Occipital lobe (tissue), 2 donors: ENCODE results near the gene SLC35F3. TPM values are rescaled to one million over a fixed set of nuclear protein-coding genes. Genes with fewer than 3 reads are reported as not detected.

ENCODE experiments used
- DNase-seq: peaks from one replicate; lab custom pipeline; 2025; lab: John Stamatoyannopoulos, UW
- total RNA-seq: library from RNA; depleted of rRNA; stranded (reverse); fragments of >200 nt; gene quantifications from one replicate; pipeline ENCODE4 v1.2.3, GENCODE V29; 2014

The SLC35F3 gene
- total RNA-seq, 1 donor from 2014 or later, result 0.78 TPM

GRCh38 chr1:234022302-234022701, 117.8 kb downstream of the SLC35F3 start:
- no peak for DNase-seq

GRCh38 chr1:234039603-234040002, 135.1 kb downstream of the SLC35F3 start:
- no peak for DNase-seq

- DNase-seq, result no peak
These were observed 136.2 kb downstream of the SLC35F3 start for GRCh38 chr1:234040446-234041317.

GRCh38 chr1:234044079-234044478, 139.6 kb downstream of the SLC35F3 start:
- DNase-seq, result no peak

GRCh38 chr1:234047123-234047522, 142.6 kb downstream of the SLC35F3 start:
- DNase-seq, result no peak

- no peak for DNase-seq
These were observed 157.7 kb downstream of the SLC35F3 start for GRCh38 chr1:234062166-234062565.

GRCh38 chr1:234065794-234066447, 161.4 kb downstream of the SLC35F3 start:
- no peak for DNase-seq

GRCh38 chr1:234067581-234068337, 163.3 kb downstream of the SLC35F3 start:
- no peak for DNase-seq

- no peak for DNase-seq
These were observed 165.3 kb downstream of the SLC35F3 start for GRCh38 chr1:234069760-234070159.

- peak; percentile 19 for DNase-seq
These were observed 168.3 kb downstream of the SLC35F3 start for GRCh38 chr1:234072793-234073192.

GRCh38 chr1:234078143-234078542, 173.7 kb downstream of the SLC35F3 start:
- DNase-seq, result peak; percentile 18

GRCh38 chr1:234079896-234080295, 175.4 kb downstream of the SLC35F3 start:
- no peak for DNase-seq

- DNase-seq, result no peak
These were observed 179.0 kb downstream of the SLC35F3 start for GRCh38 chr1:234083460-234083859.

- no peak for DNase-seq
These were observed 184.9 kb downstream of the SLC35F3 start for GRCh38 chr1:234089396-234089795.

GRCh38 chr1:234090212-234091064, 186.0 kb downstream of the SLC35F3 start:
- DNase-seq, result no peak

GRCh38 chr1:234091065-234091401, 186.6 kb downstream of the SLC35F3 start:
- no peak for DNase-seq

- DNase-seq, result no peak
These were observed 187.4 kb downstream of the SLC35F3 start for GRCh38 chr1:234091876-234092275.

- DNase-seq, result no peak
These were observed 188.6 kb downstream of the SLC35F3 start for GRCh38 chr1:234093107-234093506.

- DNase-seq, result no peak
These were observed 189.3 kb downstream of the SLC35F3 start for GRCh38 chr1:234093741-234094140.

- no peak for DNase-seq
These were observed 189.7 kb downstream of the SLC35F3 start for GRCh38 chr1:234094172-234094571.

GRCh38 chr1:234096161-234096770, 191.8 kb downstream of the SLC35F3 start:
- no peak for DNase-seq
